HG02973 (cell line): Measurements from ENCODE around the gene ZCCHC8.
A peak's percentile ranks its signal among the peaks of the same experiment; 100 is the strongest.

Source experiments
- ATAC-seq: cut with Tn5 transposase; IDR thresholded peaks from one replicate; pipeline ENCODE4 v1.9.1; 2021; ENCODE audit warnings: moderate library complexity; ENCODE audit not compliant: unreplicated experiment

Gene ZCCHC8

DNA sequence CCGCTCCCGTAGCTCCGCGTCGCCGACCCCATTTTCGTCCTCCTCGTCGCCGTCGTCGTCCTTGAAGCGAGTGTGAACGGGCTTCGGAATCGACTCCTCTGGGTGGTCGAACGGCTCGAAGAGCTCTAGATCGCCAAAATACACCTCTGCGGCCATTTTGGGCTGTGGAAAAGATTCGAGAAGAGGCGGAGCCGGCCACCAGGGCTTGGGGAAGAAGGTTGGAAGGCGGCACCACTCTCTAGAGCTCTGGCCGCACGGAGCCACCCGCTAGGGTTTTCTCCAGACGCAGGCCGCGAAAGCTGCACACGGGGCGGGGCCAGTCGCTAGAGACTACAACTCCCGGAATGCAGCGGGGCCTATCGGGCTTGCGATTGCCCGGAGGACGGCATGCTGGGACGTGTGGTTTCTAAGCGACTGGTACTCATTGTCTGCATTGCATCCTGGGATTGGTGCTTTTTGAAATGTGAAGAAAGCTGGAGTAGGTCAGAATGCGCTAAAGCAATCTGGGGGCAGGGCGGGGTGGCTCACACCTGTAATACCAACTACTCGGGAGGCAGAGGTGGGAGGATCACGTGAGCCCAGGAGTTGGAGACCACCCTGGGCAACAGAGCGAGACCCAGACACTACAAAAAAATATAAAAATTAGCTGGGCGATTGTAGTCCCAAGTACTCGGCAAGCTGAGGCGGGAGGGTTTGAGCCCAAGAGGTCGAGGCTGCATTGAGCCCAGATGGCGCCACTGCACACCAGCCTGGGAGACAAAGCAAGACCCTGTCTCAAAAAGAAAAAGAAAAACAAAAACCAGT, at the start of gene ZCCHC8:
Gene ZCCHC8 (minus strand): TSS at position 248 of the 804 bp plus-strand sequence. CDS start 92 bp downstream, at position 156.
- peak; percentile 87 for ATAC-seq

DNA sequence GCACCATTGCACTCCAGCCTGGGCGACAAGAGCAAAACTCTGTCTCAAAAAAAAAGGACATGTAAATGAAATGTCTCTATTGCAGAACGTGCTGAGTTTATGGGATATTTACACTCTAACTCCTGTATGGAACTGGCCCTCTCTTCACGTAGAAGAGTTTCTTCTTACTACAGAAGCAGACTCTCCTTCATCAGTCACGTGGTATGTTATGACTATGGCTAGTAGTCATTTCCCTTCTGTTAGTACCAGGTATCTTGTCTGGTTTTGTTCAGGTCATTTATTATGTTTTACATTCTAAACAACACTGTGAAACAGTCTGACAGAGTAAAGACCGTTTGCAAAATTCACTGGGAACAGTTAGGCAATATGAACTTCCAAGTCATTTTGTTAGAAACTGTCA, 46.6 kb upstream of the ZCCHC8 start:
- ATAC-seq, result no peak

DNA sequence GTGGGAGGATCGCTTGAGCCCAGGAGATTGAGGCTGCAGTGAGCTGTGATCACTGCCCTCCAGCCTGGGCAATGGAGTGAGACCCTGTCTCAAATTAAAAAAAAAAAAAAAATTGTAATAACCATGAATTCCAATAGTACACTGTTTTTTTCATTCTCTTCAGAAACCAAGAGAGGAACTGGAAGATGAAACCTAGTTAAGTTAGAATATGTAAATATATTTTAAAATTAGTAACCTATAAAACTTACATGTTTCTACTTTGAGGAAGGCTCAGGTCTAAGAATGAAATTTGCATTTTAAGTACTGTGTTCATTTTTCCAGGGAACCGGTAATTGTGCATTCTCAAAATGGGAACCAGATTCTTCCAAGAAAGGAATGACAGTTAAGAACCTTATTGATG, 45.1 kb upstream of the ZCCHC8 start:
- ATAC-seq, result peak; percentile 54

DNA sequence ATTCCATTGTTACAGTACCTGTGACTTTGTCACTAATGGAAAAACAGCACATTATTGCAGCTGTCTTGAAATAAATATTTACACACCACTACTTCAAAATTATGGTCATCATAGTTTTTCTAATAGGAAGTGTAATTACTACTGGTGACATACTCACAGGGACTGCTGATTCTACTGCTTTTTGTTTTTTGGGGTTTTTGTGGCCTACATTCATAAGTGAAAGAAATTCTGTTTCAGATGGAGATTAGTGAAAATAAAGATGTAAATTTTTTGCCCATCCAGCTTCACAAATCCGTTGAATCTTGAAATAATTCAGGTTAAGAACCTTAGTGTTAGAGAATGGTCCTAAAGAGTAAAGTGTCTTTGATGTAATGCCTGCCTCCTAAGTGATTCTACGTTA, 43.8 kb upstream of the ZCCHC8 start:
- no peak for ATAC-seq

DNA sequence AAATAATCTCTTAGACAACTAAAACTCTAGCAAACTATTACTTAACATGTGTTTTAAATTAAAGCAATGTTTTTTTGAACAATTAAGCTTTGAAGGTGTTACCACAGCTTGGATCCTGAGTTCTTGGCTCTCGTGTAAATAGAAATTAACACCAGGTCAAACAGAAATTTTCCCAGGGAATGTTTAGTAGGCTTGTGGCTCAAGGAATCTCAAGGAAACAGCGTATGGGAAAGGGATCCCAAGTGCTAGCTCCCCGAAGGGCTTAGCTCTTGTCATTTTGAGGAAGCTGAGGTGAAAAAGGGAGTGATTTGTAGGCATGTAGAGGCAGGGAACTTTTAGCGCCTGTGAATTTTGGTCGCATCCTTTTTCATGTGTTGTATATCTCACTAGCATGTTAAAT, 37.8 kb upstream of the ZCCHC8 start:
- ATAC-seq, result no peak

DNA sequence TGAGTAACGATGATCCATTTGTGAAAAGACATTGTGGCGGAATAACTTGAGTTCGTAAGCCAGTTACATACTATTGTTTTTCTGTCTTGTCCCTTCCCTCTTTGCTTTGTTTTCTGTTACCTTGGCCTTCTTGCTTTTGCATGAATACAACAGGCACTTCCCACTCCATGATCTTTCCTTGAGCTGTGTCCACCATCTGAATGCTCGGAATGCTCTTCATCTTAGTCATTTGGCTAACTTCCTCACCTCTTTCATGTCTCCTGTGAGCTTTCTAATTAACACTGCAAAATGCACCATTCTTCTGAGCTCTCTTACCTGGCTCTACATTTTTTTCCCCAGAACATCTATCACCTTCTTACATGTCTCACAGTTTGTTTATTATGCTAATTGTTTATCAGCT, 36.3 kb upstream of the ZCCHC8 start:
- ATAC-seq, result no peak

DNA sequence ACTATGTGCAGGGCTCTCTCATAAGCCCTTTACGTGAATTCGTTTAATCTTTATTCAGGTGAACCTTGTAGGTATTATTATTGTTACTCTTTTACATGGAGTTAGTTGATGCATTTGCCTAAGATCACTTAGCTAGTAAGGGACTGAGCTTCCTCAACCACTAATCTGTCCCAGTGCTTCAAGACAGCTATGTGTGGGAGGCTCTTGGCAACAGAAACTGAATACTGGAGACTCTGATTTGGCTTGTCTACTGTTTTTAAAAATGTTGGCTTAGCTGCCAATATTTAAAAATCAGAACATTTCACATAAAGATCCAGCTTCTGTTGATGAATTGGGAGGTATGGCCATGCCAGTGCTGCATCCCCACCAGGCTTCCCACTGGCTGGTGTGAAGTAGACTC, 33.1 kb upstream of the ZCCHC8 start:
- no peak for ATAC-seq

DNA sequence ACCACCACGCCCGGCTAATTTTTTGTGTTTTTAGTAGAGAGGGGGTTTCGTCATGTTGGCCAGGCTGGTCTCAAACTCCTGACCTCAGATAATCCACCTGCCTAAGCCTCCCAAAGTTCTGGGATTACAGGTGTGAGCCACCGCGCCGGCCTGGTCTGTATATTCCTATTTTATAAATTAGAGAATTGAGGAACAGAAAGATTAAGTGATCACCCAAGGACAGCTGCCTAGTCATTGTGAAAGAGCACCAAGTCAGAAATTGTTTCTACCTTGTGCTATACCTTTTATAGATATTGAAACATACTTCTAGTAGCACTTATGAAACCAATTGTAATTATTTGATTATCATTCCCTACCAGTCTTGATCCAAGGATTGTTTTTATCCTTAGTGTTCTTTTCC, 28.3 kb upstream of the ZCCHC8 start:
- no peak for ATAC-seq

DNA sequence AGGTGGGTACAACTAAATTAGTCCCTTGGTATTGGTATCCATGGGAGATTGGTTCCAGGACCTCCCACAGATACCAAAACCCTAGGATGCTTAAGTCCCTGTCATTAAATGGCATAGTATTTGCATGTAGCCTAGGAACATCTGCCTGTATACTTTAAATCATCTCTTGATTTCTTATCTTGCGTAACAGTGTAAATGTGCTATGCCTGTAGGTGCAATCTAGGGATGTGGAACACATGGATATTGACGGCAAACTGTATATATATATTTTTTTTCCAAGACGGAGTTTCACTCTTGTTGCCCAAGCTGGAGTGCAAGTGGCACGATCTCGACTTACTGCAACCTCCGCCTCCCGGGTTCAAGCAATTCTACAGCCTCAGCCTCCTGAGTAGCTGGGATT, 27.9 kb upstream of the ZCCHC8 start:
- no peak for ATAC-seq

DNA sequence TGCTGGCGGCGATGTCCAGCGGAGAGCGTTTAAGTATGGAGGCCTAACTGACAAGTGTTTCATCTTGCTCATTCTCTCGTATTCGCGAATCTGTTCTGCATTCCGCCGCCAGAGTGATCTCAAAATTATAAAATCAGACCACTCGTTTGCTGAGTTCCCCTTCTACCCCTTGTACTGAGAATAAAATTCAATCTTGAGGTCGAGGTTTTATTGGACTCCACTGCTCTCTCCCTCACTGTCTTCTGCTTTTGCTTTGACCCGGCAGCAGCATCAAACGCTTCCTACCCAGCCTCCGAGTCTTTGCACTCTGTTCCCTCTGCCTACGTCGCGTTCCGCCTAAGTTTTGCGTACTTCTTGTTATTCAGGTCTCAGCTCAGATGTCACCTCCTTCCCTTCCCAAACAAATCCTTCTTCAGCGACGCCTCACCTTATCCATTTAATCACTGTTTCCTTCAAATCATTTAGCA, 26.8 kb upstream of the ZCCHC8 start:
- ATAC-seq, result no peak

DNA sequence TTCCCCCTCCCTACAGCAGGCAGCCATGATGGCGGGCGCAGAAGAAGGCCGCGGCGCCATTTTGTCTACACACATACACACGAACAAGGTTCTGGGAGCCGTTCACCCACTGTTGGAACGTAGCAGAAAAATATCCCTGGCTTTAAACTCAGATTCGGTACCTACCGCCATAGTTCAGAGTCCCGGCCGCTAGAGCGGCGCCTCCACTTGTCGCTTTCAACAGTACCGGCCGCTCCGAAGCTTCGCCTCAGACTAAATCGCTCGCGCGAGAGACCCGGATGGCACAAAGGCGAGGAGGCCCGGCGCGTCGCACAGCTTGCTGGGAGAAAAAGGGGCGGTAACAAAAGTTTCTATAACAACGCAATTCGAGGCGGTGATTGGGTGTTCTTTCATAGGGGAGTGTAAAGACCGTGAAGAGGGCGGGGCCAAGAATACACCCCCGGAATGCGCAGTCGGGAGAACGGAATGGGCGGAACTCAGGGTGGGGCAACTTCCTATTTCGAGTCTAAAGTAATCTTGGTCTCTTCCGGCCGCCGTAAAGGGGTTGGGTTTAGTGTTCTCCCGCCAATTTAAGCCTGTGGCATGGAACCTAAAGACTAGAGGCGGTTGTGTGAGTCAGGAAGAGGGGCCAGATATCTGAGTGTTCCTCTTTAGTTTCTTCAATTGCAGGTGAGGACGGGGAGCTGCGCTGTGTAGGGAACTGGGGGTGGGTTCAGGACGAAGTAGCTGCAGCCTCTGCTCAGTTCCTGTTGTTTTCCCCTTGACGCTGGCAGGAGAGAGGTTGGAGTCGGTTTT, 26.1 kb upstream of the ZCCHC8 start, which contains the start of the genes KNTC1 and RSRC2:
Gene KNTC1 (plus strand): TSS at position 567 of the 795 bp plus-strand sequence. CDS start 2,815 bp downstream, outside the sequence.
Gene RSRC2 (minus strand): TSS at position 254 of the 795 bp plus-strand sequence. CDS start 83 bp downstream, at position 171.
- ATAC-seq, result peak; percentile 82

DNA sequence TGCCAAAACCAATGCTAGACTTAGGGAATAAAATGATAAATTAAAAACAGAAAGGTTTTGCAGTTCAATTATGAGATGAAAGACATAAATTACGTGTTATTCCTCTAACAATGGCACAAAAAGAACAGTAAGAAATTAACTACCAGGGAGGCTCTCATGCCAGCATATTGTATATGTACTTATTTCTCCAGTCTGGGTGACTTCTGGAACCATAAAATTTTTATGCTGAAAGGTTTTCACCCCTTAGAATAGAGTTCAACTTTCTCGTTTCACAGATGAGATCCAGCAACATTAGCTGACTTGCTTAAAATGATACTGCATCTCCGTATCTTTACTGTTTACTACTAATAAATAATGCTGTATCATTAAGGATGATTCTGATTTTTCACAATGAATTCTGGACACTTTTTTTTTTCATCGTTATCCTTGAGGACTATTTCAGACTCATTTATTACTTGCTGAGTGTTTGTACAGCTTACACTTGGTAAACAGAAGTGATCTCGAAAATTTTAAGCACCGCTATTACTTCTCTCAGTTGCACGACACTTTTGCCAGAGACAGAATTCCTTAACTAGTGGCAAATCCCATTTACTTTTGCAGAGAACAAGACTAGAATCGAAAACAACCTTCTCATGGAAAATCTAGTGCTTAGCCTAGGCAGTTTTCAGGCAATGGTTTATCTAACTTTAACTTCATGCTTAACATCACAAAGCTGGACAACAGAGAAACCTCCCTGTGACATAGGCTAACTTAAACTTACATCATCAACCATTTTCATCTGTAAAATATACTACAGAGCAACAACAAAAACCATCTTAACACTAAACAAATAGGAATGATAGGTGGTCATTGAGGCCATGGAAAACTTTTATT, 23.4 kb upstream of the ZCCHC8 start:
- no peak for ATAC-seq

DNA sequence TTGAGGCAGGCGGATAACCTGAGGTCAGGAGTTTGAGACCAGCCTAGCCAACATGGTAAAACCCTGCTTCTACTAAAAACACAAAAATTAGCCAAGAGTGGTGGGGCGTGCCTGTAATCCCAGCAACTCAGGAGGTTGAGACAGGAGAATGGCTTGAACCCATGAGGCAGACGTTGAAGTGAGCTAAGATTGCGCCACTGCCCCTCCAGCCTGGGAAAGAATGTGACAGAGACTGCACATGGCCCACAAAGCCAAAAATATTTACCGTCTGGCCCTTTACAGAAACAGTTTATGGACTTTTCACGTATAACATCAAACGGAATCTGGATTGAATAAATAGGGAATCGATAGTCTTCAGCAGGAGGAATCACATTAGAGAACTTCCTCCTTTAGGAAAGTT, 22.5 kb upstream of the ZCCHC8 start:
- no peak for ATAC-seq

DNA sequence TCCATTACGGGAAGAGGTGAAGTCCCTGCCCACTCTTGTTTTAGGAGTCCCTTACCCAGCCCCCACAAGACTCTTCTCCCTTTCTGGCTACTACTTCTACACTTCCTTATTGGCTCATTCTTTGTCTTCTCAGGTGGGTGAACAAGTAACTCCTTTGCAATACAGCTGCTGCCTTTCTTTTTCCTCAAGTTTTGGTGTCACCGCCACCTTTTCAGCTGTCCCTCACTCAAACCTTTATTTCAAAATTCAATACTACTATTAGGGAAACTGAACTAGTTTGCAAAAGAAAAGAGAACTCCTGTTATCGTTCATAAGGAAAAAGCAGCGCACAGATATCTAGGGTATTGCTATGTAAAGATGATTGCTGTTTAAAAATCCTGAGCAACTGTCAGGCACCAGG, 19.9 kb upstream of the ZCCHC8 start:
- ATAC-seq, result no peak

DNA sequence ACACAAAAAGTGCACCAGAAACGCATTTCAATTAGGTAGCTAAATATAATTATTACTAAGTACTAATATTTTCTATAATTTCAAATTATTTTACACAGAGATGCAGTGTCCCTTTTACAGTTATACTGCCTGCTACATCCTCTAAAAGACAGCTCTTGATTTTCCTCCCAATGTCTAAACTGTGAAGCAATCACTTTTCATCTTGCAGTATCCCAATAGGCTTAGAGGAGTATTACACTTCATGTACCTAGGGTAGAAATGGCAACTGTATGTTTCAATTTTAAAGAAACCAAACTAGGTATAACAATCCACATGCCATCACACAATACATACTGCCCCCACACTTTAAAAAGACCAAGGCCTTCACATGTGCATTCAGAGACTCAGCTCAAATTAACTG, 18.7 kb upstream of the ZCCHC8 start:
- no peak for ATAC-seq

DNA sequence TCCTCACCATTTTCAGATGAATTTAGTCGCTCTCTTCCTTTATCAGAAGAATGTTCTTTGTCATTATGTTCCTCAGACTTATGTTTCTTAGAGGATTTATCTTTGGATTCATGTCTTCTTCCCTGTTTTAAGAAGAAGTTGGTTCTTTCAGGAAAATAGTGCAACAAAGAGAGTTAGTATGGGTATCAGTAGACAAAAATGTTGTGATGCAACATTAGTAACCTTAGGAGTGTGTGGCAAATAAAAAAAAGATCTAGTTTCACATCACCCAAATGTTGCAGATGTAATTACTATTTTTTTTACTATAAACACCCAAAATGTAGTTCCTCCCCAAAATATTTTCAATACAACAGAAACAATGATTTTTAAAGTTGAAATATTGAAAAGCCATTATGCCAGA, 18.2 kb upstream of the ZCCHC8 start:
- no peak for ATAC-seq

DNA sequence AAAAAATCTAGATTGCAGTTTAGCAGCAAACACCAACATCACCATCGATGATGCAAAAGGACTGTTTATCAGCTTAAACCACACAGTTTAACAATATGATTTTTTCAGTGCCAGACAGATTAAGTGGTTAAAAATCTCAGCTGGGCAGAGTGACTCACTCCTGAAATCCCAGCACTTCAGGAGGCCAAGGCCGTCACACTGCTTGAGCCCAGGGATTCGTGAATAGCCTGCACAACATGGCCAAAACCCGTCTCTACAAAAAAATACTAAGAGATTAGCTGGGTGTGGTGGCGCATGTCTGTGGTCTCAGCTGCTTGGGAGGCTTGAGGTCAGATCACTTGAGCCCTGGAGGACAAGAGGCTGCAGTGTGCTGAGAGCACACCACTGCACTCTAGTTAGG, 17.1 kb upstream of the ZCCHC8 start:
- no peak for ATAC-seq

DNA sequence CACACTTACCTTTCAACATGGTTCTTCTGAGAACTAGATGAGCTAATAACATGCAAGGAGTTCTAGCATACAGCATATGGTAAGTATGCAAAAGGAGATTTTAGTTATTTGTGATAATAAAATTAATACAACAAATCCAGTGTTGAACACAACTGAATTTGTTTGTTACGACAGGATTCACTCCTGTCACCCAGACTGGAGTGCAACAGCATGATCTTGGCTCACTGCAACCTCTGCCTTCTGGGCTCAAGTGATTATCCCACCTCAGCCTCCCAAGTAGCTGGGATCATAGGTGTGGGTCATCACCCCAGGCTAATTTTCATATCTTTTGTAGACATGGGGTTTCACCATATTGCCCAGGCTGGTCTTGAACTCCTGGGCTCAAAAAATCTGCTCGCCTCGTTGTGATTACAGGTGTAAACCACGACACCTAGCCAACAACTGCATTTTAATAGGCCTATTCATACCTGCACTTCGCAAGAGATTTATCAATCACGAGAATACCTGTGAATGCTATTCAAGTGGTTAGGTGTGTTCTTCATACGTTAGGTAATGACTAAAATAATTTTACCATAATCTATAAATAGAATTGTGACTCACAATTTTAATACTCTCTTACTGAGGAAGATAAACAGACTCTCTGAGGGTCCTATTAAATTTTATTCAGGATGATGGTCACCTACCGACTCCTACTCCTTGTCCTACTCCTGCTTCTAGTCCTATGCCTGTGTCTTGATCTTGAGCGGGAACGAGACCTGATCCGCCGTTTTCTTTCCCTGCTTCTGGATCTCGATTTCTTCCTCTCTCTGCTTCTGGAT, 16.0 kb upstream of the ZCCHC8 start:
- no peak for ATAC-seq

DNA sequence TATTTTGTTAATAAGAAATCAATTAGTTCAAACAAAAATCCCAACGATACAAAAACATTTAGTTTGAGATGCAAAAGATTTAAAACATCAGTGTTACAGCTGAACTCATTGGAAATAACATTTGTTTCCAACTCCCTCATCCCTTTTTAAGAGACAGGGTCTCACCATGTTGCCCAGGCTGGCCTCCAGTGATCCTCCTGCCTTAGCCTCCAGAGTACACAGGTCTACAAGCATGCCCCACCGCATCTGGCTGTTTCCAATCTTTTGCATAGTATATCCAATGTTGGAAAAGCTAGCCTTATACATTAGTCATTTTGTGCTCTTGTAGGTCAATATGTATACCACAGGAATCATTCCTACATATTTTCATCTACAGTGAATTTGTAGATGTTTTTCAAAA, 14.5 kb upstream of the ZCCHC8 start:
- ATAC-seq, result no peak

DNA sequence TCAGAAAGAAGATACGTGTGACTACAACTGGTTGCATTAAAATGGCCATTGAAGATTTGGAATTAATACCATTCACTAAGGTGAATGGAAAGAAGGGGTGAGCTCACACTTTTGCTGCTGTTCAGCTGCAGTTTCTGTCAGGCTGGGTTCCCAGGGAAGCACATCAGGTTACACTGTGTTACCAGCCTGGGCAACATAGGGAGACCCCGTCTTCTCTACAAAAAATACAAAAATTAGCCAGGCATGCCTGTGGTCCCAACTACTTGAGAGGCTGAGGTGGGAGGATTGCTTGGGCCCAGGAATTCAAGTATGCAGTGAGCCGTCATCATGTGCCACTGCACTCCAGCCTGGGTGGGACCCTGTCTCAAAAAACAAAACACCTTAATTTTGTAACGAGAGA, 12.9 kb upstream of the ZCCHC8 start:
- no peak for ATAC-seq
